ENCODE results near the gene DHCR24.

DNA sequence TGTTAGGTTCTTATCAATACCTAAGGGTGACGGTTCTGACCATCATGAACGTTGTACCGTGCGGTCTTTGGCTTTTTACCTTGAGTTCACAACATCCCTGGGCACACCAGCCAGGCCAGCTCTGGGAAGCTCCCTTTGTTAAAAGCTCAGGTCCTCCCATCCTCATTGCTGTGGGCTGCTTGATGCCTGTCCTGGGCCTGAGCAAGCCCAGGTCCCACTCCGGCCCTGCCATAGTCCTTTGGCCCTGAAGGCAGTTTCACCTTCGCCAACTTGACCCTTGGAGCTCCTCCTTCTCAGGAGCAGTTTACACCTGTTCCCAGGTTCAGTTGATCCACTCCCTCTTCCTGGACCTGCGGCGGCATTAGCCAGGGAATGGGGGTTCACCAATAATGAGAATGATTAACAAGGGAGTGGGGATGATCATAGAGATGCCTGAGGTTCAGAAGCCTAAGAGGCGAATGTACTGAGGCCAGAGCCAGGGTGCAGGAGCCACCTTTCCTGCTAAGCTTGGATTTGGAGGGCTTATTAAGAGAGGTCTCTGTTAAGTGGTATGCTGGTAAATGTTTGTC is 40.2 kb downstream of the DHCR24 start:
- TF ChIP-seq, protein P1, sequence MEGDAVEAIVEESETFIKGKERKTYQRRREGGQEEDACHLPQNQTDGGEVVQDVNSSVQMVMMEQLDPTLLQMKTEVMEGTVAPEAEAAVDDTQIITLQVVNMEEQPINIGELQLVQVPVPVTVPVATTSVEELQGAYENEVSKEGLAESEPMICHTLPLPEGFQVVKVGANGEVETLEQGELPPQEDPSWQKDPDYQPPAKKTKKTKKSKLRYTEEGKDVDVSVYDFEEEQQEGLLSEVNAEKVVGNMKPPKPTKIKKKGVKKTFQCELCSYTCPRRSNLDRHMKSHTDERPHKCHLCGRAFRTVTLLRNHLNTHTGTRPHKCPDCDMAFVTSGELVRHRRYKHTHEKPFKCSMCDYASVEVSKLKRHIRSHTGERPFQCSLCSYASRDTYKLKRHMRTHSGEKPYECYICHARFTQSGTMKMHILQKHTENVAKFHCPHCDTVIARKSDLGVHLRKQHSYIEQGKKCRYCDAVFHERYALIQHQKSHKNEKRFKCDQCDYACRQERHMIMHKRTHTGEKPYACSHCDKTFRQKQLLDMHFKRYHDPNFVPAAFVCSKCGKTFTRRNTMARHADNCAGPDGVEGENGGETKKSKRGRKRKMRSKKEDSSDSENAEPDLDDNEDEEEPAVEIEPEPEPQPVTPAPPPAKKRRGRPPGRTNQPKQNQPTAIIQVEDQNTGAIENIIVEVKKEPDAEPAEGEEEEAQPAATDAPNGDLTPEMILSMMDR (tag by site-specific recombination; IDR thresholded peaks at IDR 0.05) = no peak
- TF ChIP-seq ZNF558 (tag by site-specific recombination; IDR thresholded peaks at IDR 0.05) (no peak), KLF16 (tag by site-specific recombination; IDR thresholded peaks at IDR 0.05) (no peak)
- TF ChIP-seq, protein P2, sequence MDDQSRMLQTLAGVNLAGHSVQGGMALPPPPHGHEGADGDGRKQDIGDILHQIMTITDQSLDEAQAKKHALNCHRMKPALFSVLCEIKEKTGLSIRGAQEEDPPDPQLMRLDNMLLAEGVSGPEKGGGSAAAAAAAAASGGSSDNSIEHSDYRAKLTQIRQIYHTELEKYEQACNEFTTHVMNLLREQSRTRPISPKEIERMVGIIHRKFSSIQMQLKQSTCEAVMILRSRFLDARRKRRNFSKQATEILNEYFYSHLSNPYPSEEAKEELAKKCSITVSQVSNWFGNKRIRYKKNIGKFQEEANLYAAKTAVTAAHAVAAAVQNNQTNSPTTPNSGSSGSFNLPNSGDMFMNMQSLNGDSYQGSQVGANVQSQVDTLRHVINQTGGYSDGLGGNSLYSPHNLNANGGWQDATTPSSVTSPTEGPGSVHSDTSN (CRISPR knock-in tag; IDR thresholded peaks at IDR 0.05) = no peak
- TF ChIP-seq, protein P3, sequence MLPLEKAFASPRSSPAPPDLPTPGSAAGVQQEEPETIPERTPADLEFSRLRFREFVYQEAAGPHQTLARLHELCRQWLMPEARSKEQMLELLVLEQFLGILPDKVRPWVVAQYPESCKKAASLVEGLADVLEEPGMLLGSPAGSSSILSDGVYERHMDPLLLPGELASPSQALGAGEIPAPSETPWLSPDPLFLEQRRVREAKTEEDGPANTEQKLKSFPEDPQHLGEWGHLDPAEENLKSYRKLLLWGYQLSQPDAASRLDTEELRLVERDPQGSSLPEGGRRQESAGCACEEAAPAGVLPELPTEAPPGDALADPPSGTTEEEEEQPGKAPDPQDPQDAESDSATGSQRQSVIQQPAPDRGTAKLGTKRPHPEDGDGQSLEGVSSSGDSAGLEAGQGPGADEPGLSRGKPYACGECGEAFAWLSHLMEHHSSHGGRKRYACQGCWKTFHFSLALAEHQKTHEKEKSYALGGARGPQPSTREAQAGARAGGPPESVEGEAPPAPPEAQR (tag by site-specific recombination; IDR thresholded peaks at IDR 0.05) = no peak

Measured in HEK293 (cell line).